HepG2 (cell line): Measurements from ENCODE around the gene MYO10. TPM values are rescaled to one million over a fixed set of nuclear protein-coding genes. Genes with fewer than 3 reads are reported as not detected.

Experiments used
- ATAC-seq: fragments of 200-7000 bp; cut with Tn5 transposase; 3 replicates; pipeline ENCODE4 v1.9.1; 2020; ENCODE audit warnings: mild to moderate bottlenecking, moderate library complexity
- BruUV-seq: library from RNA; stranded (reverse); fragments of 400-500 nt; replicated peaks from 2 replicates; lab custom pipeline; 2021; lab: Mats Ljungman, UMichigan
- CTCF ChIA-PET: fragments of 300-600 bp; formaldehyde crosslinking; extraction: SDS; loops from one replicate; lab custom pipeline; 2021; ENCODE audit warnings: low total read pairs, inconsistent platforms, low intra/inter-chr PET ratio; lab: Yijun Ruan, JAX
- POLR2A ChIA-PET: fragments of 350-600 bp; sonication (Branson Sonifier 250); formaldehyde crosslinking; loops from one replicate; lab custom pipeline; 2020; ENCODE audit warnings: antibody characterized with exemption, inconsistent platforms; lab: Yijun Ruan, JAX
- DNase-seq: peaks from one replicate; pipeline ENCODE4 v3.0.0-alpha.2; 2015; ENCODE audit warnings: low spot score
- FAIRE-seq: peaks from 3 replicates; lab custom pipeline; 2011; peaks lifted over from hg19 to GRCh38; lab: Jason Lieb, UNC
- H2AFZ ChIP-seq: one replicate; pipeline ENCODE4 v1.6.1; 2011; ENCODE audit warnings: low read length, inconsistent platforms
- H3K27ac ChIP-seq: fragments of 300-600 bp; 3 replicates; pipeline ENCODE4 v1.8.0; 2011; ENCODE audit warnings: mixed run types, mild to moderate bottlenecking, mixed read lengths, low read length, inconsistent platforms; ENCODE audit not compliant: insufficient read depth; ENCODE audit errors: extremely low read length
- H3K27me3 ChIP-seq, 2 experiments: fragments of 200-600 bp in 1 of 2; 2 replicates in 1 of 2; 3 replicates in 1 of 2; pipeline versions ENCODE4 v1.6.0 to v1.8.0; 2011; ENCODE audit warnings: low read length in 2 of 2, mild to moderate bottlenecking in 2 of 2, moderate library complexity in 2 of 2, inconsistent platforms in 1 of 2; ENCODE audit not compliant: insufficient read depth in 2 of 2, control insufficient read depth in 1 of 2
- H3K36me3 ChIP-seq, 2 experiments: fragments of 200-600 bp in 1 of 2; replicated peaks in 1 of 2; 2 replicates in 1 of 2; 3 replicates in 1 of 2; pipeline versions ENCODE4 v1.5.1 to v1.8.0; 2011; ENCODE audit warnings: low read length in 2 of 2, inconsistent platforms in 1 of 2; ENCODE audit not compliant: insufficient read depth in 2 of 2, control insufficient read depth in 1 of 2
- H3K4me1 ChIP-seq: 2 replicates; pipeline ENCODE4 v1.5.1; 2012; ENCODE audit warnings: low read length, inconsistent platforms; ENCODE audit not compliant: insufficient read depth
- H3K4me2 ChIP-seq: 2 replicates; pipeline ENCODE4 v1.6.0; 2011; ENCODE audit warnings: low read depth, low read length, inconsistent platforms
- H3K4me3 ChIP-seq, 3 experiments: fragments of 200-600 bp in 1 of 3; sonication (generic), shearing (Covaris generic) in 1 of 3; replicated peaks in 1 of 3; 2 replicates each; pipeline ENCODE4 v1.5.1; 2011 to 2016; ENCODE audit warnings: low read length in 3 of 3, inconsistent platforms in 2 of 3, low read depth in 2 of 3, mild to moderate bottlenecking in 2 of 3, control low read depth in 1 of 3, mixed read lengths in 1 of 3; ENCODE audit not compliant: insufficient read depth in 1 of 3
- H3K79me2 ChIP-seq: one replicate; pipeline ENCODE4 v1.6.1; 2011; ENCODE audit warnings: low read length, inconsistent platforms; ENCODE audit not compliant: insufficient read depth
- H3K9ac ChIP-seq: 2 replicates; pipeline ENCODE4 v1.6.0; 2011; ENCODE audit warnings: mild to moderate bottlenecking, low read depth, low read length, inconsistent platforms; ENCODE audit not compliant: insufficient read depth
- H3K9me3 ChIP-seq: 2 replicates; pipeline ENCODE4 v1.5.1; 2012; ENCODE audit warnings: mild to moderate bottlenecking, low read length
- H4K20me1 ChIP-seq: 2 replicates; pipeline ENCODE4 v1.6.0; 2011; ENCODE audit warnings: inconsistent platforms, mild to moderate bottlenecking, low read length, moderate library complexity; ENCODE audit not compliant: insufficient read depth
- KAT2B ChIP-seq: fragments of 150-350 bp; IDR thresholded peaks from 2 replicates; pipeline ENCODE4 v1.6.1; 2014; ENCODE audit warnings: low read depth, low read length, borderline replicate concordance
- KMT2B ChIP-seq: IDR thresholded peaks from 2 replicates; pipeline ENCODE4 v1.6.1; 2016; ENCODE audit warnings: missing genetic modification reagents, missing compliant biosample characterization
- MAFF ChIP-seq: IDR thresholded peaks from 2 replicates; pipeline ENCODE4 v1.6.1; 2011; ENCODE audit warnings: low read depth, low read length, improper control_type of control experiment
- MED8 ChIP-seq: sonication (generic); formaldehyde crosslinking; IDR thresholded peaks from 2 replicates; pipeline ENCODE4 v1.8.1; 2023; ENCODE audit warnings: mild to moderate bottlenecking, missing genetic modification reagents; ENCODE audit not compliant: insufficient replicate concordance
- MEIS2 ChIP-seq: sonication (generic); formaldehyde crosslinking; IDR thresholded peaks from 2 replicates; pipeline ENCODE4 v1.9.0; 2021; ENCODE audit warnings: mild to moderate bottlenecking, missing genetic modification reagents
- RBM39 ChIP-seq: fragments of 200-400 bp; formaldehyde crosslinking; IDR thresholded peaks from one replicate; pipeline ENCODE4 v1.6.1; 2018; ENCODE audit warnings: antibody characterized with exemption, mild to moderate bottlenecking, low read depth, low read length; ENCODE audit not compliant: poor library complexity, severe bottlenecking
- ZBTB8A ChIP-seq: sonication (generic); formaldehyde crosslinking; IDR thresholded peaks from 2 replicates; pipeline ENCODE4 v1.4.0; 2020; ENCODE audit warnings: mild to moderate bottlenecking, low read depth, missing genetic modification reagents, borderline replicate concordance
- ZNF260 ChIP-seq: sonication (generic); formaldehyde crosslinking; IDR thresholded peaks from 2 replicates; pipeline ENCODE4 v1.4.0; 2020; ENCODE audit warnings: missing genetic modification reagents, low read depth, mild to moderate bottlenecking, borderline replicate concordance
- ZNF337 ChIP-seq: sonication (generic); formaldehyde crosslinking; IDR thresholded peaks from 2 replicates; pipeline ENCODE4 v1.5.1; 2020; ENCODE audit warnings: missing genetic modification reagents, low read depth, mild to moderate bottlenecking, borderline replicate concordance
- ZNF572 ChIP-seq: sonication (generic); formaldehyde crosslinking; IDR thresholded peaks from 2 replicates; pipeline ENCODE4 v1.5.1; 2020; ENCODE audit warnings: mild to moderate bottlenecking, missing genetic modification reagents
- ZNF776 ChIP-seq: sonication (generic); formaldehyde crosslinking; IDR thresholded peaks from 2 replicates; pipeline ENCODE4 v1.4.0; 2020; ENCODE audit warnings: mild to moderate bottlenecking, missing genetic modification reagents
- WGBS: methylation state at CpG from one replicate; pipeline ENCODE4 v1.1.6; 2017; ENCODE audit warnings: low lambda C conversion rate; 5-methylcytosine and 5-hydroxymethylcytosine counted together
- in situ Hi-C: cut with HindIII; loops from 2 replicates; pipeline ENCODE4 v1.10.0; 2017; ENCODE audit warnings: low pct_unique_long_range_greater_than_20kb; ENCODE audit not compliant: extremely low pct_ligation_motif_present
- intact Hi-C: fragments of 100-400 bp; cut with micrococcal nuclease; formaldehyde crosslinking; loops from one replicate; pipeline ENCODE4 v1.10.0; 2022; ENCODE audit not compliant: unreplicated experiment
- polyA plus RNA-seq, 8 experiments: library from polyadenylated mRNA; depleted of rRNA in 3 of 8; stranded (reverse) in 7 of 8; unstranded in 1 of 8; fragments of >200 nt; fragmentation: Illumina TruSeq in 4 of 8; extraction: Trizol in 4 of 8; gene quantifications; 2 replicates each; pipeline versions ENCODE4 v1.2.1 to v1.2.3, GENCODE V29; 2011 to 2016; ENCODE audit warnings: low read depth in 4 of 8, missing spikeins in 1 of 8, mixed read lengths in 1 of 8; ENCODE audit not compliant: insufficient read depth in 1 of 8
- total RNA-seq, 5 experiments: library from RNA; depleted of rRNA; stranded (reverse); fragments of >200 nt; fragmentation: Illumina TruSeq; extraction: Trizol; gene quantifications; 2 replicates each; pipeline ENCODE4 v1.2.3, GENCODE V29; 2016; ENCODE audit warnings: low read depth in 1 of 5
- TF ChIP-seq, protein P1 (sequence below): sonication (generic); formaldehyde crosslinking; IDR thresholded peaks from 2 replicates; pipeline ENCODE4 v1.4.0; 2020; ENCODE audit warnings: missing genetic modification reagents, mild to moderate bottlenecking, borderline replicate concordance
- TF ChIP-seq, protein P2 (sequence below): sonication (generic); formaldehyde crosslinking; IDR thresholded peaks from 2 replicates; pipeline ENCODE4 v1.5.1; 2020; ENCODE audit warnings: missing genetic modification reagents, mild to moderate bottlenecking, borderline replicate concordance
- TF ChIP-seq, protein P3 (sequence below): sonication (generic); formaldehyde crosslinking; IDR thresholded peaks from 2 replicates; pipeline ENCODE4 v1.4.0; 2020; ENCODE audit warnings: missing genetic modification reagents
- TF ChIP-seq, protein P4 (sequence below): sonication (generic); formaldehyde crosslinking; IDR thresholded peaks from 2 replicates; pipeline ENCODE4 v1.4.0; 2020; ENCODE audit warnings: mild to moderate bottlenecking, missing genetic modification reagents

MYO10 gene
- total and polyA plus RNA-seq, 2 of the 13 experiments (the other 11 are each of a cell fraction or from before 2014, with no cell fraction given): 4.5 to 14.0 TPM

DNA sequence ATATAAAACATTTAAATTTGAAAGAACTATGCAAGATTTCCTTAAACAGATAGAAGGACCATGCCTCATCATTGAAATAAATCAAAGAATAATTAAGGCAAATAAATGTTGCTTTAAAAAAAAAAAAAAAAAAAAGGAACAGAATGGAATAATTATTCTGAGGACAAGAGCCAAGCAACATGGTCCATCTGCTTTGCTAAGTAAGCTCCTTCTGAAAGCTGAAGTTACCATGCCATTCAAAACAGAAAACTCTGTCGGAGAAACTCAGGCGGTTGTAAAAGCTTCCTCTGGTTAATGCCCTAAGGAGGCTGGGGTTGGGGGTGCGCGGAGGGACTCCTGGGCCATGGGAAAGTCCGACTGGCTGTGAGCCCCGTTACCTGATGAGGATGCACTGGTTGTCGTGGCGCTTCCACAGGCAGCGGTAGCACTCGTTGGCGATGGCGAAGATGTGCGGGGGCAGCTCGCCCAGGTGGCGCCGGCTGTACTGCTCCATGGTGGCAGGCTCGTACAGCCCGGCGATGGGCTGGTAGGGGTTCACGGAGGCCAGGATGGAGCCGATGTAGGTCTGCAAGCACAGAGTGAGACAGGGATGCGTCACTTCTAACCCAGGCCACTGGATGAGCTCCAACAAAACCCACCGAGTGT is 141.7 kb downstream of the MYO10 start:
- no peak for ATAC-seq
- CTCF ChIA-PET: no interaction called here
- no peak for TF ChIP-seq KAT2B
- TF ChIP-seq ZNF260 (CRISPR knock-in tag): no peak
- TF ChIP-seq ZNF337 (CRISPR knock-in tag): no peak
- no peak for TF ChIP-seq MAFF
- no peak for TF ChIP-seq RBM39
- TF ChIP-seq, protein P1, sequence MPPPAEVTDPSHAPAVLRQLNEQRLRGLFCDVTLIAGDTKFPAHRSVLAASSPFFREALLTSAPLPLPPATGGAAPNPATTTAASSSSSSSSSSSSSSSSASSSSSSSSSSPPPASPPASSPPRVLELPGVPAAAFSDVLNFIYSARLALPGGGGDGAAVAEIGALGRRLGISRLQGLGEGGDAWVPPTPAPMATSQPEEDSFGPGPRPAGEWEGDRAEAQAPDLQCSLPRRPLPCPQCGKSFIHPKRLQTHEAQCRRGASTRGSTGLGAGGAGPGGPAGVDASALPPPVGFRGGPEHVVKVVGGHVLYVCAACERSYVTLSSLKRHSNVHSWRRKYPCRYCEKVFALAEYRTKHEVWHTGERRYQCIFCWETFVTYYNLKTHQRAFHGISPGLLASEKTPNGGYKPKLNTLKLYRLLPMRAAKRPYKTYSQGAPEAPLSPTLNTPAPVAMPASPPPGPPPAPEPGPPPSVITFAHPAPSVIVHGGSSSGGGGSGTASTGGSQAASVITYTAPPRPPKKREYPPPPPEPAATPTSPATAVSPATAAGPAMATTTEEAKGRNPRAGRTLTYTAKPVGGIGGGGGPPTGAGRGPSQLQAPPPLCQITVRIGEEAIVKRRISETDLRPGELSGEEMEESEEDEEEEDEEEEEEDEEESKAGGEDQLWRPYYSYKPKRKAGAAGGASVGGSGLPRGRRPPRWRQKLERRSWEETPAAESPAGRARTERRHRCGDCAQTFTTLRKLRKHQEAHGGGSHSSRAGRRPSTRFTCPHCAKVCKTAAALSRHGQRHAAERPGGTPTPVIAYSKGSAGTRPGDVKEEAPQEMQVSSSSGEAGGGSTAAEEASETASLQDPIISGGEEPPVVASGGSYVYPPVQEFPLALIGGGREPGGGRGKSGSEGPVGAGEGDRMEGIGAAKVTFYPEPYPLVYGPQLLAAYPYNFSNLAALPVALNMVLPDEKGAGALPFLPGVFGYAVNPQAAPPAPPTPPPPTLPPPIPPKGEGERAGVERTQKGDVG: no peak
- TF ChIP-seq ZNF572 (CRISPR knock-in tag): no peak
- TF ChIP-seq, protein P2, sequence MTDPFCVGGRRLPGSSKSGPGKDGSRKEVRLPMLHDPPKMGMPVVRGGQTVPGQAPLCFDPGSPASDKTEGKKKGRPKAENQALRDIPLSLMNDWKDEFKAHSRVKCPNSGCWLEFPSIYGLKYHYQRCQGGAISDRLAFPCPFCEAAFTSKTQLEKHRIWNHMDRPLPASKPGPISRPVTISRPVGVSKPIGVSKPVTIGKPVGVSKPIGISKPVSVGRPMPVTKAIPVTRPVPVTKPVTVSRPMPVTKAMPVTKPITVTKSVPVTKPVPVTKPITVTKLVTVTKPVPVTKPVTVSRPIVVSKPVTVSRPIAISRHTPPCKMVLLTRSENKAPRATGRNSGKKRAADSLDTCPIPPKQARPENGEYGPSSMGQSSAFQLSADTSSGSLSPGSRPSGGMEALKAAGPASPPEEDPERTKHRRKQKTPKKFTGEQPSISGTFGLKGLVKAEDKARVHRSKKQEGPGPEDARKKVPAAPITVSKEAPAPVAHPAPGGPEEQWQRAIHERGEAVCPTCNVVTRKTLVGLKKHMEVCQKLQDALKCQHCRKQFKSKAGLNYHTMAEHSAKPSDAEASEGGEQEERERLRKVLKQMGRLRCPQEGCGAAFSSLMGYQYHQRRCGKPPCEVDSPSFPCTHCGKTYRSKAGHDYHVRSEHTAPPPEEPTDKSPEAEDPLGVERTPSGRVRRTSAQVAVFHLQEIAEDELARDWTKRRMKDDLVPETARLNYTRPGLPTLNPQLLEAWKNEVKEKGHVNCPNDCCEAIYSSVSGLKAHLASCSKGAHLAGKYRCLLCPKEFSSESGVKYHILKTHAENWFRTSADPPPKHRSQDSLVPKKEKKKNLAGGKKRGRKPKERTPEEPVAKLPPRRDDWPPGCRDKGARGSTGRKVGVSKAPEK: no peak
- TF ChIP-seq MEIS2: no peak
- TF ChIP-seq, protein P3, sequence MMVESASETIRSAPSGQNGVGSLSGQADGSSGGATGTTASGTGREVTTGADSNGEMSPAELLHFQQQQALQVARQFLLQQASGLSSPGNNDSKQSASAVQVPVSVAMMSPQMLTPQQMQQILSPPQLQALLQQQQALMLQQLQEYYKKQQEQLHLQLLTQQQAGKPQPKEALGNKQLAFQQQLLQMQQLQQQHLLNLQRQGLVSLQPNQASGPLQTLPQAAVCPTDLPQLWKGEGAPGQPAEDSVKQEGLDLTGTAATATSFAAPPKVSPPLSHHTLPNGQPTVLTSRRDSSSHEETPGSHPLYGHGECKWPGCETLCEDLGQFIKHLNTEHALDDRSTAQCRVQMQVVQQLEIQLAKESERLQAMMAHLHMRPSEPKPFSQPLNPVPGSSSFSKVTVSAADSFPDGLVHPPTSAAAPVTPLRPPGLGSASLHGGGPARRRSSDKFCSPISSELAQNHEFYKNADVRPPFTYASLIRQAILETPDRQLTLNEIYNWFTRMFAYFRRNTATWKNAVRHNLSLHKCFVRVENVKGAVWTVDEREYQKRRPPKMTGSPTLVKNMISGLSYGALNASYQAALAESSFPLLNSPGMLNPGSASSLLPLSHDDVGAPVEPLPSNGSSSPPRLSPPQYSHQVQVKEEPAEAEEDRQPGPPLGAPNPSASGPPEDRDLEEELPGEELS (CRISPR knock-in tag): no peak
- no peak for TF ChIP-seq MED8 (CRISPR knock-in tag)
- no peak for TF ChIP-seq KMT2B (CRISPR knock-in tag)
- no peak for TF ChIP-seq ZBTB8A (CRISPR knock-in tag)
- TF ChIP-seq, protein P4, sequence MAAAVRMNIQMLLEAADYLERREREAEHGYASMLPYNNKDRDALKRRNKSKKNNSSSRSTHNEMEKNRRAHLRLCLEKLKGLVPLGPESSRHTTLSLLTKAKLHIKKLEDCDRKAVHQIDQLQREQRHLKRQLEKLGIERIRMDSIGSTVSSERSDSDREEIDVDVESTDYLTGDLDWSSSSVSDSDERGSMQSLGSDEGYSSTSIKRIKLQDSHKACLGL (CRISPR knock-in tag): no peak
- TF ChIP-seq ZNF776: no peak

More for the DNA sequence above, 141.7 kb downstream of the MYO10 start:
- Histone ChIP-seq H2AFZ (no peak overlapping the region), H3K4me3 (no peak overlapping the region), H3K27ac (no peak overlapping the region), H3K4me2 (no peak overlapping the region), H3K36me3 (no peaks in the 10 kb centered on the region), H3K9me3 (no peaks in the 10 kb centered on the region), H3K27me3 (no peaks in the 10 kb centered on the region), H3K79me2 (no peaks in the 10 kb centered on the region), H3K9ac (no peak overlapping the region), H3K4me1 (peaks cover 9% of the 10 kb centered on the region), H4K20me1 (no peaks in the 10 kb centered on the region)
- FAIRE-seq: no peak
- no TSS peak for BruUV-seq
- POLR2A ChIA-PET: no interaction called here
- DNase-seq: no peak
- WGBS: 67% methylated on average over 16 of the region's 23 CpGs
- intact Hi-C loops: loop anchor here (5.0 kb wide), 1 partner anchor 138 kb away; no protein-coding TSS in a partner anchor
- in situ Hi-C loops: loop anchor here (5.0 kb wide), 1 partner anchor 393 kb away; no protein-coding TSS in a partner anchor
